Measurements from ENCODE around the gene PPM1A. TPM values are rescaled to one million over a fixed set of nuclear protein-coding genes. Genes with fewer than 3 reads are reported as not detected.

The PPM1A gene
- total RNA-seq, 1 donor from 2014 or later, result 26.1 TPM

DNA sequence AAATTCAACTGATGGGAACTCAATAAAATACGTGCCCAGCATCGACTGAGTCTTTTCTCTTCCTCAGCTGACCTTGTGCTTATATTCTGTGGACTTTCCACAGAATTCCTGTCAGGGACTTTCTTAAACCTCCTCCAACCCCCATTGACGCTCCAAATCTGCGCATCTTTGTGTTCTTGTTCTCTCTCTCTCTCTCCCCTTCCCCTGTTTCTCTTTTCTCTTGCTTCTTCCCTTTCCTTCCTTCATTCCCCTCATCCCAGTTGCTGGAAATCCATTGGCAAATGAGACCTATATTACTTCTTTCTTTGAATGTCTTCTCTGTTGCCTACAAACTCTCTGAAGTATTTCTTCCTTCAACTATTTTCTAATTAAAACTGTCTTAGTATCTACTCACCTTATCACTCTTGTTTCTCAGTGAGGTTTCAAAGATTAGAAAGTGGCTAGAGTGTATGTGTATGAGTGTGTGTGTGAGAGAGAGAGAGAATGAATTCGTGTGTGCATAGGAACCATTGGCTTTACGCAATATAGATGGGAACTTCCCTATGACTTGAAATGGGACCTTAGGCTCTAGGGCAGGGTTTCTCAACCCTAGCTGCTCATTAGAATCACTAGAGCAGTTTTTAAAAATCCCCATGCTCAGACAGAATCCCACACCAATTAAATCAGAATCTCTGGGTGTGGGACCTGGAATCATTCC lies 42.0 kb upstream of the PPM1A start:
- DNase-seq (ENCODE audit: low read depth), result no peak
- TF ChIP-seq, protein P1, sequence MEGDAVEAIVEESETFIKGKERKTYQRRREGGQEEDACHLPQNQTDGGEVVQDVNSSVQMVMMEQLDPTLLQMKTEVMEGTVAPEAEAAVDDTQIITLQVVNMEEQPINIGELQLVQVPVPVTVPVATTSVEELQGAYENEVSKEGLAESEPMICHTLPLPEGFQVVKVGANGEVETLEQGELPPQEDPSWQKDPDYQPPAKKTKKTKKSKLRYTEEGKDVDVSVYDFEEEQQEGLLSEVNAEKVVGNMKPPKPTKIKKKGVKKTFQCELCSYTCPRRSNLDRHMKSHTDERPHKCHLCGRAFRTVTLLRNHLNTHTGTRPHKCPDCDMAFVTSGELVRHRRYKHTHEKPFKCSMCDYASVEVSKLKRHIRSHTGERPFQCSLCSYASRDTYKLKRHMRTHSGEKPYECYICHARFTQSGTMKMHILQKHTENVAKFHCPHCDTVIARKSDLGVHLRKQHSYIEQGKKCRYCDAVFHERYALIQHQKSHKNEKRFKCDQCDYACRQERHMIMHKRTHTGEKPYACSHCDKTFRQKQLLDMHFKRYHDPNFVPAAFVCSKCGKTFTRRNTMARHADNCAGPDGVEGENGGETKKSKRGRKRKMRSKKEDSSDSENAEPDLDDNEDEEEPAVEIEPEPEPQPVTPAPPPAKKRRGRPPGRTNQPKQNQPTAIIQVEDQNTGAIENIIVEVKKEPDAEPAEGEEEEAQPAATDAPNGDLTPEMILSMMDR (IDR thresholded peaks at IDR 0.05; ENCODE audit: insufficient read depth, low read length, poor library complexity, severe bottlenecking), result no peak
- Histone ChIP-seq H3K27me3 (ENCODE audit: control insufficient read depth, insufficient read depth, low read length) (no peaks in the 10 kb centered on the region), H3K36me3 (ENCODE audit: control insufficient read depth, insufficient read depth, low read length) (no peaks in the 10 kb centered on the region), H3K4me3 (ENCODE audit: low read depth, low read length) (no peak overlapping the region)

DNA sequence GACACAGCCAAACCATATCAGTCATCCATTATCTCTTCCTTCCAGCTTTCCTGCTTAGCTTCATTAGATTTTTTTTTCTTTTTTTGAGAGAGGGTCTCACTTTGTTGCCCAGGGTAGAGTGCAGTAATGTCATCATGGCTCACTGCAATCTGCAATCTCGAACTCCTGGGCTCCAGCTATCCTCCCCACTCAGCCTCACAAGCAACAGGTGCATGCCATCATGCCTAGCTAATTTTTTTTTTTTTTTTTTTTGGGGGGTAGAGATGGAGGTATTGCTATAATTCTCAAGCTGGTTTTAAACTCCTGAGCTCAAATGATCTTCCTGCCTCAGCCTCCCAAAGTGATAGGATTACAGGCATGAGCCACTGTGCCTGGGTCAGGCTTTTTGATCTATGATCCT lies 38.3 kb upstream of the PPM1A start:
- no peaks in the 10 kb centered on the region for H3K36me3 ChIP-seq (ENCODE audit: control insufficient read depth, insufficient read depth, low read length)
- no peaks in the 10 kb centered on the region for H3K27me3 ChIP-seq (ENCODE audit: control insufficient read depth, insufficient read depth, low read length)
- TF ChIP-seq, protein P1 (IDR thresholded peaks at IDR 0.05; ENCODE audit: insufficient read depth, low read length, poor library complexity, severe bottlenecking), result no peak
- no peak overlapping the region for H3K4me3 ChIP-seq (ENCODE audit: low read depth, low read length)
- no peak for DNase-seq (ENCODE audit: low read depth)

DNA sequence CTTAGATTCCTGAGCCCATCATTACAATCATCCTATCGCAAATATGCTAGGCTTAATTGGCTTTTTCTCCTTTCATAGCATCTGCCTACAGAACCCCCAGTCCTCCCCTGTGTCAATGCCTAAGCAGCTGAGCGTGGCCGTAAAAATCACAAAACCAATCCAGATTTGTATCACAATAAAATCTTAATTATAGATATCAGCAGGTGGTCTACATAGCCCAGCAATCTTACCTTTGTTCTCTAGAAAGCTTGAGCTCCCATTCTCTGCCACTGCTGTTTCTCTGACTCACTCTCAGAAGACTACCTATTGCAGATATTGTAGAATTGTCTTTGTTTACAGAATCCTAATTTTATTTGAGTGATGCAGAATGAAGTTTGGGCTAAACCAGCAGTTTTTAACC lies 37.9 kb upstream of the PPM1A start:
- H3K36me3 ChIP-seq (ENCODE audit: control insufficient read depth, insufficient read depth, low read length), result no peaks in the 10 kb centered on the region
- no peak overlapping the region for H3K4me3 ChIP-seq (ENCODE audit: low read depth, low read length)
- TF ChIP-seq, protein P1 (IDR thresholded peaks at IDR 0.05; ENCODE audit: insufficient read depth, low read length, poor library complexity, severe bottlenecking), result no peak
- H3K27me3 ChIP-seq (ENCODE audit: control insufficient read depth, insufficient read depth, low read length), result no peaks in the 10 kb centered on the region
- no peak for DNase-seq (ENCODE audit: low read depth)

DNA sequence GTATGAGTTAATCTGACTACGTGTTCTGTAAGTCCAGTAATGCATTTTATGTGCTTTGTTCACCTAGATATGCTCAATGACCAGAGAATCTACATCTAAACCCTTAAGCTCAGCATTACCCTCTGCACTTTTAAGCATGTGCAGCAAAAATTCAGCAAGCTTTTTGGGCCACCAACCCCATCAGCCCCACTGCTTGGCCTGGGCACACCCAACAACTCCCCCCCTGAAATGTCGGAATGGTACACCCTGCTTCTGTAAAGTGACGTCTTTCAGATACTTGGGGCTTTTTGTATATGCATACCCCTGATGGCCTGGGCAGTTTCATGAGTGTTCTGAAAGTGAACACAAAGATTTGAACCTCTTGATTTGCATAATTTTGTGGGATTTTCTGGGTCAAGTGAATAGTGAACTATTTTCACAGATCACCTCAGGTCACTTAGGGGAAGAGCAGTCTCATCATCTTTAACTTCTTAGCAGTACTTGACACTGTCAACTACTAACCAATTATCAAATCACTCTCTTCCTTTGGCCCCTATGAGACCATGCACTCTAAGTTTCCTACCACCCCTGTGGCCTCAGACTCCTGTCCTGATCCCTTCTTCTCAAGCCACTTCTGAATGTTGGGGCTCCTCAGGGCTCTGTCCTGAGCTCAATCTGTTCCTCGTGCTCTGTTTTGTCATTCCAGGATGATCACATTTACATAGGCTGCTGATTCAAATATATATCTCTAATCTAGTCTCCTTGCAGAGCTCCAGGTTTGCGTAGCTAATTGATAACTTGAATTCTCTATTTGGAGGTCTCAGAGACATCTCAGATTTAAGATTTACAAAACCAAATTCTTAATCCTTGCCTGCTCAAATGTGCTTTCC lies 36.3 kb upstream of the PPM1A start:
- DNase-seq (ENCODE audit: low read depth), result no peak
- TF ChIP-seq, protein P1 (IDR thresholded peaks at IDR 0.05; ENCODE audit: insufficient read depth, low read length, poor library complexity, severe bottlenecking), result no peak
- H3K4me3 ChIP-seq (ENCODE audit: low read depth, low read length), result no peak overlapping the region
- no peaks in the 10 kb centered on the region for H3K27me3 ChIP-seq (ENCODE audit: control insufficient read depth, insufficient read depth, low read length)
- no peaks in the 10 kb centered on the region for H3K36me3 ChIP-seq (ENCODE audit: control insufficient read depth, insufficient read depth, low read length)

DNA sequence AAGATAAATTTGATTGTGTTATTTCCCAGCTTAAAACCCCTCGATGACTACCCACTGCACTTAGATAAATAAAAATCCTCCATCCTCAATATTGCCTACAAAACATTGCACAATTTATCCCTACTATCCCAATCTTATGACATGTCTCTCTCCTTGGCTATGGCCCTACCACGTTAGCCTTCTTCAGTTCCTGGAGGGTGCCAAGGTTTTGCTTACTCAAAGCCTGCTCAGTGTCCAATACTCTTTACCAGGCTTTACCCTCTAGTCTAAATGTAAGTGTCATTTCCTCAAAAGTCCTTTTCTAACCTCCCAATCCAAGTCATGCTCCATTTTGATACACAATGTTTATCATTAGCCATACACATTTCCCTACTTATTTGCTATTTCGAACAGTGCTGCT lies 35.0 kb upstream of the PPM1A start:
- Histone ChIP-seq H3K36me3 (ENCODE audit: control insufficient read depth, insufficient read depth, low read length) (no peaks in the 10 kb centered on the region), H3K4me3 (ENCODE audit: low read depth, low read length) (no peak overlapping the region), H3K27me3 (ENCODE audit: control insufficient read depth, insufficient read depth, low read length) (no peaks in the 10 kb centered on the region)
- no peak for DNase-seq (ENCODE audit: low read depth)
- TF ChIP-seq, protein P1 (IDR thresholded peaks at IDR 0.05; ENCODE audit: insufficient read depth, low read length, poor library complexity, severe bottlenecking), result no peak
